Activated CD4-positive, CD25-positive, alpha-beta regulatory T cell (primary cell): ENCODE data around the gene DNAH5.
"Not testable (repeated sequence)": the region's sequence is repeated elsewhere in the genome, so short reads cannot be mapped to it uniquely, and the experiment has no call there.

ENCODE experiments used
- DNase-seq, 4 experiments: peaks; one replicate each; lab custom pipeline; 2025; lab: John Stamatoyannopoulos, UW

Gene DNAH5, protein sequence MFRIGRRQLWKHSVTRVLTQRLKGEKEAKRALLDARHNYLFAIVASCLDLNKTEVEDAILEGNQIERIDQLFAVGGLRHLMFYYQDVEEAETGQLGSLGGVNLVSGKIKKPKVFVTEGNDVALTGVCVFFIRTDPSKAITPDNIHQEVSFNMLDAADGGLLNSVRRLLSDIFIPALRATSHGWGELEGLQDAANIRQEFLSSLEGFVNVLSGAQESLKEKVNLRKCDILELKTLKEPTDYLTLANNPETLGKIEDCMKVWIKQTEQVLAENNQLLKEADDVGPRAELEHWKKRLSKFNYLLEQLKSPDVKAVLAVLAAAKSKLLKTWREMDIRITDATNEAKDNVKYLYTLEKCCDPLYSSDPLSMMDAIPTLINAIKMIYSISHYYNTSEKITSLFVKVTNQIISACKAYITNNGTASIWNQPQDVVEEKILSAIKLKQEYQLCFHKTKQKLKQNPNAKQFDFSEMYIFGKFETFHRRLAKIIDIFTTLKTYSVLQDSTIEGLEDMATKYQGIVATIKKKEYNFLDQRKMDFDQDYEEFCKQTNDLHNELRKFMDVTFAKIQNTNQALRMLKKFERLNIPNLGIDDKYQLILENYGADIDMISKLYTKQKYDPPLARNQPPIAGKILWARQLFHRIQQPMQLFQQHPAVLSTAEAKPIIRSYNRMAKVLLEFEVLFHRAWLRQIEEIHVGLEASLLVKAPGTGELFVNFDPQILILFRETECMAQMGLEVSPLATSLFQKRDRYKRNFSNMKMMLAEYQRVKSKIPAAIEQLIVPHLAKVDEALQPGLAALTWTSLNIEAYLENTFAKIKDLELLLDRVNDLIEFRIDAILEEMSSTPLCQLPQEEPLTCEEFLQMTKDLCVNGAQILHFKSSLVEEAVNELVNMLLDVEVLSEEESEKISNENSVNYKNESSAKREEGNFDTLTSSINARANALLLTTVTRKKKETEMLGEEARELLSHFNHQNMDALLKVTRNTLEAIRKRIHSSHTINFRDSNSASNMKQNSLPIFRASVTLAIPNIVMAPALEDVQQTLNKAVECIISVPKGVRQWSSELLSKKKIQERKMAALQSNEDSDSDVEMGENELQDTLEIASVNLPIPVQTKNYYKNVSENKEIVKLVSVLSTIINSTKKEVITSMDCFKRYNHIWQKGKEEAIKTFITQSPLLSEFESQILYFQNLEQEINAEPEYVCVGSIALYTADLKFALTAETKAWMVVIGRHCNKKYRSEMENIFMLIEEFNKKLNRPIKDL (N-terminal part only)

GRCh38 chr5:13944560-13945199 lies at the start of gene DNAH5:
TSS of gene DNAH5 (minus strand) at chr5:13944688. CDS start at chr5:13944438, 250 bp downstream.
- no peak for DNase-seq

DNA sequence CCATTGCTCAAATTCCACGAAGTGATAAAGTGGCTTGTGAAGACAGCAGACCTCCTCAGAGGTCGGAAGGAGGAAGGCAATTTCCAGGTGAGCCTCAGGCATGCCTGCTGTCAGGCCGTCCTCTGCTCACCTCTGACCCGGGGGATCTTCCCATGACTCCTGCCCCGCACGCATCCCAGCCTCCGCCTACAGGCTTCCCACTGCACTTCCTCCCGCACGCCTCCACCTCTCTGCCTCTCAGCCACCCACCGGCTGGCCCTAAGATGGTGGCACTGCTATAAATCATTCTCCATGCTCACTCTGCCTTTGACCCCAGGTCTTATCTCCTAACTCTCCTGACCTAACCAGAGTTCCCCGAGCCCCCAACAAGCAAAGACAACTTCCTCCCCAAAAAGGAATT lies 49.4 kb upstream of the DNAH5 start:
- no peak for DNase-seq

- no peak for DNase-seq
These were observed 48.3 kb upstream of the DNAH5 start for GRCh38 chr5:13992795-13993194.

DNA sequence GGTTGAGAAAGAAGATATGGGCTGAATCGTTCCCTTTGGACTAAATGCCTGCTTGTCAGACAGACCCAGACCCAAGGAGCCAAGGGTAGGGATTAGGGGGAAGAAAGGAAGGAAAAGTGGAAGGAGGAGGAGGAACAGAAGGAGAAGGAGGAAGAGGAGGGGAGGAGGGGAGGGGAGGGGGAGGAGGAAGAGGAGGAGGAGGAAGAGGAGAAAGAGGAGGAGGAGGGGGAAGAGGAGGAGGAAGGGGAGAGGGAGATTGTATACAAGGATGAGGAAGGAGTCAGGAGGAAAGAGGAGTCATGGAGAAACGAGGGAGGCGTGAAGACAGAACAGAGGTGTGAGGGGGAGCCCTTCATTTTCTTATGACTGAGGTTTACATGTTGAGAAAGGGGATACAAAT lies 46.9 kb upstream of the DNAH5 start:
- no peak for DNase-seq

DNA sequence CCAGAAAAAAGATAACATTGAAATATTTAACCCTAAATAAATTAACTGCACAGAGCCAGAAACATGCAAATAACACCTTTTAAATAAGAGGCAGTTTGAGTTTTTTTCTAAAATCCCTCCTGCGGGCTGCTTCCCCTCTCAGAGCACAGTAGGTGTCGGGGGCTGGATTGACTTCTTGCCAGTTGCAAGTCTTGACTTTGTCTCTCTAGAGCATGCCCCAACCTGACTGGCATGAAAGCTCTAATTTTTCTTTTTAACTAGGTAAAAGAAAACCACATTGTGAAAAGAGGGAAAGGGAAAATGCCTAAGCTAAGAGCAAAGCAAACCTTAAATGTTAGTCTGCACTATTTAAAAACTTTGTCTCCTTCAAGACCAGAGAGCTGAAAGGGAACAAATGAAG lies 46.4 kb upstream of the DNAH5 start:
- DNase-seq: no peak

DNA sequence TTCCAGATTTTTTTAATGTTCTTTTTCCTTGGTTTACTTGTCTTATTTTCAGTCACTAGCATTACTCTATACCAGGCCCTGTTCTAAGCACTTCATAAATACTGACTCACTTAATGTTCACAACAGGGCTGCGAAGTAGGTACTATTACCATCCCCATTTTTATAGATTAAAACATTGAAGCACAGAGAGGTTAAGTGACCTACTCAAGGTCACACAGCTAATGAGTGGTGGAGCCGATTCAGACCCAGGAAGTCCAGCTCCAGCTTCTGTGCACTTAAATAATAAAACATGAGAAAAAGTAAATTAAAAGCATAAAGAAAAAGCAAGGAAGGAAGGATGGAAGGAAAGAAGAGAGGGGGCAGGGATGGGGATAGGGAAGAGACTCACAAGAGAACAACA lies 45.3 kb upstream of the DNAH5 start:
- no peak for DNase-seq

GRCh38 chr5:13987843-13988464 lies 43.5 kb upstream of the DNAH5 start:
- DNase-seq: no peak

DNA sequence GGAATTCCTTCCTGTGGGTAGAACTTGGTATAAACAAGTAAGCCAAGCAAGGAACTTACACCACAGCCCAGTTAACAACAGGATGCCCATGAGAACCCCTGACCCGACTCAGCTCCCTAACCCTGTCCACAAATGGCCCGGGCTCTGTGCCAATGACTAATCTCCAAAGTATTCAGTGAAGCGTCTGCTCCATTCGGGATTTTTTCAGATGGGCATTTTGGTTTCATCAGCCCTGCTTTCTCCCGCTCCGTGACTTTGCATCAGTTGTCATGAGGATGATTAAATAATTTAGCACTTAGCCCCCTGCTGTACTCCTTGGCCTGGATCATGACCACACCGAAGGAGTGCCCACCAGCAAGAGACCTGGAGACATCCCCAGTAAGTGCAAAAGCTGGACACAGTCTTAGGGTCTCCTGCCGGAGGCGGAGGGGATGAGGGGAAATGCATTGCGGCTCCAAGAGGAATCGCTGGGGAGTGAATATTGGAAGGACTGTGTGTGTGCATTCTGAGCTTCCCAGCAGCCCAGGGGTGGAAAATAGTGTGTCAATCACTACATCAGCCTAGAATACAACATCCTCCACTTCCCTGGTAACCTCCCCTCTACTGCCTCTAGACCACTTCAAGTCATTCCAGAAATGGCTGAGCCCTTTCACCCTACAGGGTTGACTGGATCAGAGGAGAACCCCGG lies 41.4 kb upstream of the DNAH5 start:
- no peak for DNase-seq

DNA sequence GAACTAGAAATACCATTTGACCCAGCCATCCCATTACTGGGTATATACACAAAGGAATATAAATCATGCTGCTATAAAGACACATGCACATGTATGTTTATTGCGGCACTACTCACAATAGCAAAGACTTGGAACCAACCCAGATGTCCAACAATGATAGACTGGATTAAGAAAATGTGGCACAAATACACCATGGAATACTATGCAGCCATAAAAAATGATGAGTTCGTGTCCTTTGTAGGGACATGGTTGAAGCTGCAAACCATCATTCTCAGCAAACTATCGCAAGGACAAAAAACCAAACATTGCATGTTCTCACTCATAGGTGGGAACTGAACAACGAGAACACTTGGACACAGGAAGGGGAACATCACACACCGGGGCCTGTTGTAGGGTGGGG lies 40.4 kb upstream of the DNAH5 start:
- DNase-seq: not testable (repeated sequence)

GRCh38 chr5:13976867-13977830 lies 32.7 kb upstream of the DNAH5 start:
- no peak for DNase-seq

- DNase-seq: no peak
These were observed 31.7 kb upstream of the DNAH5 start for GRCh38 chr5:13976223-13976622.

DNA sequence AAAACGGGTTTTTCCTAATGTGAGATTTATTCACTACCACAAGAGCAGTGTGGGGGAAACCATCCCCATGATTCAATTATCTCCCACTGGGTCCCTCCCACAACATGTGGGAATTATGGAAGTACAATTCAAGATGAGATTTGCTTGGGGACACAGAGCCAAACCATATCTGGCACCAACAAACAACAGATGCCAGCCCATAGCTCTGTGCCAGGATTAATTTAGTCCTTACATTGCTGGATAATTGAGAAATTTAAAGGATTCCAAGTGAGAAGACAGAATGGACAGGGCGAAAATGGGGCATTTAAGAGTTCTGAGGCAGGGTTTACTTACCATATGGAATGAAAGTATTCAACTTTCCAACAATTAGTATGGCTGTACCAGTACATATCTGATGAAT lies 30.8 kb upstream of the DNAH5 start:
- DNase-seq: no peak

DNA sequence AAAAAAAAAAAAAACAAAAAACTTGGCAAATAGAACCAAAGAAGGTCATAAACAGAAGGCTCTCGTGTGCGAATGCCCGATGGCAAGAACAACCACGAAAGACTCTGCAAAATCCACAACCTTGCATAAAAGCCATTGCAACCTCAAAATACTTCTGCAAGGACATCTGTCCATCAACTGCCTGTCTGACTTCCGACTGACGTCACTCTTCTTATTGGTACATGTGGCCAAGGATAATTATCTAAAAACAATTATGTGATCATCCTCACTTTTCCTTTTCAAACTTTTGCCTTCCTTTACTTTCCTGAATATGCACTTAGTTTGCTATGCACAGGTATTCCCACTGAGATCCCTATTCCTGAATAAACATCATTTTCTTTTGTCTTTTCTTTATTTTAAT lies 29.2 kb upstream of the DNAH5 start:
- no peak for DNase-seq

DNA sequence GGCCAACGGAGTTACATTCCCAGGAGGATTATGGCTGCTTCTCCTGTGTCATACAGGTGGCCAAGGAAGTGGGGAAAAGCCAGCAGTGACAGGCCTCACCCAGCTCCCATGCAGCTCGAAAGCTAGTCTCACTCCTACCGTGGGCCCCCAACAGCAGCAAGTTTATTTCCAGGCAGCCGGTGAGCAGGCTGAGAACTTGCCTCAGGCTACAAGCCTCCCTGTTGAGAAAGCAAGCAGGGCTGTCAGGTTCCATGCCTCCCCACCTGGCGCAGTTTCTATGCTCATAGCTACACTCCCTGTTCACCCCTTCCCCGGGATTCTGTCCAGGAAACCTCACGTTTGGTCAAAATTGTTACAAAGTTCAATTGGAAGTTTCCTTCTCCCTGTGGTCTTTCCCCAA lies 27.5 kb upstream of the DNAH5 start:
- no peak for DNase-seq

GRCh38 chr5:13957032-13957645 lies 12.7 kb upstream of the DNAH5 start:
- no peak for DNase-seq

- no peak for DNase-seq
These were observed 12.0 kb upstream of the DNAH5 start for GRCh38 chr5:13956471-13956870.

GRCh38 chr5:13955896-13956295 lies 11.4 kb upstream of the DNAH5 start:
- no peak for DNase-seq

GRCh38 chr5:13946111-13946510 lies 1.6 kb upstream of the DNAH5 start:
- no peak for DNase-seq

DNA sequence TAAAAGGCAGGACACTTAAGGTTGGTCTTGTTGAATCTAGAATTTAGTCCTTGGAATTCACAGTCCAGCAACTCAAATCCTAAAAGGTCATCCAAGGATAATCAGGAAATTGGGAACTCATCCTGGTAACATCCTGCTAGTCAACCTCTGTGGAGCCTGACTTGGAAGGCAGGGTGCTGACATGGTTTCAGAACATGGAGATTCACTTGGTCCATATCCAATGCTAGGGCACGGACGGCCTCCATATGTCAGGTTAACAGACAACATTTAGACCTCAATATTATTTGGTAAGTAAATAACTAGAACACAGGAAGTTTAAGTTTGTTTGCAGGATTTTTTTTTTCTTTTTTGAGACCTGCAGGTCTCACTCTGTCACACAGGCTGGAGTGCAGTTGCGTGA lies 783 bp upstream of the DNAH5 start:
- no peak for DNase-seq
